HCEC 1CT (cell line): ENCODE measurements around the gene GPN2.

Source experiments
- DNase-seq: peaks from one replicate; pipeline ENCODE4 v3.0.0-alpha.2; 2017

Gene GPN2

GRCh38 chr1:26889551-26890466 is at the start of gene GPN2:
Gene GPN2 (minus strand): TSS chr1:26890283. CDS start chr1:26890096, 187 bp downstream.
- DNase-seq: peak; percentile 69

DNA sequence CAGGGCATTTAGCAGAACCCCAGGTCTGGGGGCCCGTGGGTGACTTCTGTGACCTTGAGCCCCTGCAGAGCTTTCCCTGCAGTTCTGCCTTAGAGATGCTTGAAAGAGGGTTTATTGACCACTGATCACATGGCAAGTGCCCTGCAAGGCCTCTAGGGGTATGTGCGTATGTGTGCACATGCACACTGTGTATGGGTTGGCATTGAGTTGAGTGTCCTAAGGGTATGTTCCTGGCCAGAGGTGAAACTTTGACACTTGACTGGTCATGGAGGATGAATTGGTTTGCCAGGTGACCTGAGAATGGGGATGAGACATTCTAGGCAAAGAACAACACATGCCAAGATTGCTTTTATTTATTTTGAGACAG is 48.6 kb upstream of the GPN2 start:
- no peak for DNase-seq

GRCh38 chr1:26938004-26938658 is 48.0 kb upstream of the GPN2 start:
- no peak for DNase-seq

DNA sequence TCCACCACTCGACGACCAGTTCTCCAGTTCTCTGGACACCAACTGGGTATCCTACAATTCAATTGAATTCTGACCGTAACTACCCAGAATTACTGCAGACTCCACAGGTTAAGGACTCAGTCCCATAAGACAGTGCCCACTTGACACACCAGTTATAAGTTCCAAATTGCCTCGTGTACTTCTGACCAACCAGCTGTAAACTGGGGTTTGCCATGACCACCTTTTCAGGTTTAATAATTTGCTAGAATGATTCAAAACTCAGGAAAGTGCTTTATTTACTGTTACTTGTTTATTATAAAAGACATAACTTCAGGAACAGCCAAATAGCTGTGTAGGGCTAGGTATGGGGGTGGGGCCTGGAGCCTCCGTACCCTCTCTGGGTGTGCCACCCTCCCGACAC is 46.7 kb upstream of the GPN2 start:
- DNase-seq: no peak

GRCh38 chr1:26932531-26932930 is 42.4 kb upstream of the GPN2 start:
- DNase-seq: no peak

- DNase-seq: peak; percentile 18
Measured at GRCh38 chr1:26923711-26924110, 33.6 kb upstream of the GPN2 start.

- no peak for DNase-seq
Measured at GRCh38 chr1:26922901-26923300, 32.8 kb upstream of the GPN2 start.

DNA sequence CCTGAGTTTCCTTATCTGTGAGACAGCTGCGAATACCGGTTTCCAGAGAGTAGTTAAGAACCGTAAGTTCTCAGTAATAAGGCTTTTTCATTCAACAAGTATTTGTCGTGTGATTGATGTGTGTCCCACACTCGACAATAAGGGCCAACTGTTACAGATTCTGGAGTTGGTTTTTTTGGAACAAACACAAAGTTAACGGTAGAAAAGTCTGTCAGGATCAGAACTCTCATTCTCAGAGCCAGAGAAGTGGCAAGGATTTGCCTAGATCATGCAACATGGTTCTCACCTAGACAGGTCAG is 32.3 kb upstream of the GPN2 start:
- DNase-seq: no peak

GRCh38 chr1:26921540-26922430 is 31.7 kb upstream of the GPN2 start, which contains the start of gene NUDC:
Gene NUDC (plus strand): TSS chr1:26921743. CDS start chr1:26921849, 106 bp downstream.
- peak; percentile 95 for DNase-seq

- DNase-seq: peak; percentile 8
Measured at GRCh38 chr1:26921126-26921539, 31.1 kb upstream of the GPN2 start.

- no peak for DNase-seq
Measured at GRCh38 chr1:26915204-26915842, 25.2 kb upstream of the GPN2 start.

DNA sequence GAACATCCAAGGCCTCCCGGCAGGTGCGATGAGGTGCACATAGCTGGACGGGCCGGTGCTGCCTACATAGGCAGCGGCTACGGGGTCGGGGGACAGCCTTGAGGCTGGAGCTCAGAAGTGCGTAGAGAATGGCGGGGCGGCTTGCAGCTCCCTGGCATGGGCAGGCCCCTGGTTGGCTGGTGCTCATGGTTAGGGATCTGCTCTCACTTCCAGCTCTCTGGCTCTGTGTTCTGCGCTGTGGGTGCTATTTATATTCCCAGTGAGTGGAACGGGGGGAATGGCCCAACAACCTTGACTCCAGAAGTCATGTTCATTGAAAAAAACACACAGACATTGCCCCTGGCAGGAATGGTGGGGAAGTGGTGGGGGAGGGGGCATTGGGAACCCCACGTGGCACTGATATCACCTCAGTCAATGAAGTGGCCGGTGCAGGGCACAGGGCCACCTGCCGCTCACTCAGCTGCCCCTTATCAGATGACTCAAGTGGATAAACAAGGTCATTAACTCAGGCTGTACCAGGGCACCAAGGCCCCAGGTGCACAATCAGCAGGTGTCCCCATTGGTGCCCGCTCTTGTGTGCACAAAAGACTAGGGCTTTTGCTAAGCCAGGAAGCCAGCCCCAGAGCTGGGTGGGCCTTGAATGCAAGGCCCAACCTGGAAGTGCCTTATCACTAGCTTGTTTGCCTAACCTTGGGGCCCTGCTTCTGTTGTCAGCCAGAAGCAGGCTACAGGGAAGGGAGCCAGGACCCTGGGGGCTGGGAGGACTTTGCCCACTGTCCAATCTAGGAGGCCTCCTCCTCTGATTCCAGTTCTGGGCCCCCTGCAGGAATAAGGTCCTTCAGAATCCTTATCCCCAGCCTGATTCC is 23.9 kb upstream of the GPN2 start, which contains the start of gene NR0B2:
NR0B2 (minus strand) TSS at position 222 of the 866 bp plus-strand sequence; CDS start at position 187, 35 bp downstream.
- no peak for DNase-seq

DNA sequence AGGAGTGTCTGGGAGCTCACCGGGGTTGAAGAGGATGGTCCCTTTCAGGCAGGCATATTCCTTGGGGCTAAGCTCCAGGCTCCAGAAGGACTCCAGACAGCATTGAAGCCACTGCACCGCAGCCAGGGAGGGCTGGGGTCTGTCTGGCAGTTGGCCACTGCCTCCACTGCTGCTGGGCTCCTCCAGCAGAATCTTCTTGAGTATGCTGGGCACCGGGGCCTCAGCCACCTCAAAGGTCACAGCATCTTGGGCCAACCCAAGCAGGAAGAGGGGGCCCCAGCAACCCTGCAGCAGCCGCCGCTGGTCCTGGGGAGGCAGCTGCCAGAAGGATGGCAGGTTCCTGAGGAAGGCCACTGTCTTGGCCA is 23.3 kb upstream of the GPN2 start:
- no peak for DNase-seq

DNA sequence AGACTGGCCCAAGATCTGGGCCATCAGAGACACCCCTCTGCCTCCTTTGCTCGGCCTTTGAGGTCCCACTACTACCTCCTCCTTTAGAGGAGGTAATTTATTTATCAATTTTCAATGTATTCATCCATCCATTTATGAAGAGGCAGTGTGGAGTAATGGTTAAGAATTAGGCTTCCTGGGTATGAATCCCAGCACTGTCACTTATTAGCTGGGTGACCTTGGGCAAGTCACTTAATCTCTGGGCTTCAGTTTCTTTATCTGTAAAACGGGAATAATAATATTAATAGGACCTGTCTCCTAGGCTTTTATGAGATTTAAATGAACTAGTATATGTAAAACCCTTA is 22.0 kb upstream of the GPN2 start:
- DNase-seq: no peak

DNA sequence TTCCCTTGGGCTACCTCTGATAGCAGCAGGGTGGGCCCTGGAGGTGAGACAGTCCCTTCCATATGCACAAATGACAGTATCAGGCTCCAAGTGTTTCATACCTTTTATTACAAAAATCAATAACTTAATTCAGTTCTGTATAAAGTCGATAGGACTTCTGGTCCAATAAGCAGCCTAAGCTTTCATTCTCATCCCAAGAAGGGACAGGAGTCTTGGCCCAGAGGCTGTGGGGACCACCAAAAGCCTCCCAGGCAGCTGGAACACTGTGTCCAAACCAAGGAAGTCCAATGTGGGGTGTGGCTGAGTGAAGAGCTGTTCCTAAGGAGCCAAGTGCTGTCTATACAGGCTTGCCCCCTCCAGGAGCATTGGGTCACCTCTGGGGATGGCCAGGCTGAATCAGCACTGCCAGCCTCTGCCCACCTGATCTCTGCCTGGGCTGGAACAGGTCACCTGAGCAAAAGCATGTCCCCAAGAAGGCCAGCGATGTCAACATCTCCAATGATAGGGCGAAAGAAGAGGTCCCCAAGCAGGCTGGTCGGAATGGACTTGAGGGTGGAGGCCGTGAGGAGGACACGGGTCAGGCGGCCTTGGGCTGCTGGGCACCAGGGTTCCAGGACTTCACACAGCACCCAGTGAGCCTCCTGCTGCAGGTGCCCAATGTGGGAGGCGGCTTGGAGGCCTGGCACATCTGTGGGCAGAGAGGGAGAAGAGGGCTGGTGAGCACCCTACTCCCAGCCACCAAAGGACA is 21.5 kb upstream of the GPN2 start:
- no peak for DNase-seq

- DNase-seq: no peak
Measured at GRCh38 chr1:26910343-26911160, 20.5 kb upstream of the GPN2 start.

DNA sequence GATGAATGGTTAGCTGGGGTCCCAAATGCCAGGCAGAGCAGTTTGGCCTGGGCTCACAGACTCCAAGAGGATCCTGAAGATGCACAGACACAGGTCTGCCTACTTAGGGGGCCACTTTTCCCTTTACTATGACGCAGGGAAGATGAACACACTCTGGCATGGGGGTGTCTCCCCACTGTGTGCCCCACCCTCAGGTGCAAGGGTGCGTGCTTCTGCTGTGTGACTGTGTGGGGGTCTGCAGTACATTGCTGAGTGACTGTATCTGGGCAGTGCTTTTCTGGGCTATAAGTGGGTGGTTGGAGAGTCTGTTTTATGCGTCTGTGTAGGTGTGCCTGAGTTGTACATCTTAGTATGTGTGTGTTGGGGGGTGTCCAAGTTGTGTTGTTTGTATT is 19.9 kb upstream of the GPN2 start:
- no peak for DNase-seq

GRCh38 chr1:26907071-26907917 is 17.2 kb upstream of the GPN2 start:
- DNase-seq: peak; percentile 88

- no peak for DNase-seq
Measured at GRCh38 chr1:26900815-26901511, 10.9 kb upstream of the GPN2 start.
